Activated CD4-positive, CD25-positive, alpha-beta regulatory T cell (primary cell): Measurements from ENCODE around the gene DHX38.
"Not testable (repeated sequence)": the region's sequence is repeated elsewhere in the genome, so short reads cannot be mapped to it uniquely, and the experiment has no call there.

Experiments
- DNase-seq, 4 experiments: peaks; one replicate each; lab custom pipeline; 2025; lab: John Stamatoyannopoulos, UW

Gene DHX38

GRCh38 chr16:72093448-72094265 is at the start of gene DHX38, which contains the start of gene TXNL4B:
TSS of gene DHX38 (plus strand) at chr16:72093847. CDS start at chr16:72096158, 2,311 bp downstream.
TSS of gene TXNL4B (minus strand) at chr16:72093620. CDS start at chr16:72090749, 2,871 bp downstream.
- DNase-seq = peak; percentile 67 to 81 (median 76)

DNA sequence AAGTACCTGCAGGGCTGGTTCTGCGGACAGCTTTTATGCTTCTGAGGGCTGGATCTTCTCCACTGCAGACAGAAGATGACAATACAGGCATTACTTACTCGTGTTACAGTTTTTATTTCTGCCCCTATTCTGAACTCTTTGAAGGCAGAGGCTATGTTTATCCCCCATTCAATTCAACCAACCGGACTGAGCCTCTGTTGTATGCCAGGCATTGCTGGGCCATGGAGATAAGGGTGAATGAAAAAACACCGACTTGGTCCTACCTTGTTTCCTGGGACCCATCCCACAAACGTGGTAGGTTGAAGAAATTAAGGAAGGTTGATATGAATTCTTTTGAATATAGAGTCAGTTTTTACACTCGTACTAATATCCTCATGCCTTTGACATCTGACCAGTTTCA is 49.4 kb upstream of the DHX38 start:
- DNase-seq = no peak

GRCh38 chr16:72044825-72045359 is 48.8 kb upstream of the DHX38 start:
- no peak for DNase-seq

- DNase-seq = no peak
Observed at GRCh38 chr16:72049110-72049509, 44.5 kb upstream of the DHX38 start.

DNA sequence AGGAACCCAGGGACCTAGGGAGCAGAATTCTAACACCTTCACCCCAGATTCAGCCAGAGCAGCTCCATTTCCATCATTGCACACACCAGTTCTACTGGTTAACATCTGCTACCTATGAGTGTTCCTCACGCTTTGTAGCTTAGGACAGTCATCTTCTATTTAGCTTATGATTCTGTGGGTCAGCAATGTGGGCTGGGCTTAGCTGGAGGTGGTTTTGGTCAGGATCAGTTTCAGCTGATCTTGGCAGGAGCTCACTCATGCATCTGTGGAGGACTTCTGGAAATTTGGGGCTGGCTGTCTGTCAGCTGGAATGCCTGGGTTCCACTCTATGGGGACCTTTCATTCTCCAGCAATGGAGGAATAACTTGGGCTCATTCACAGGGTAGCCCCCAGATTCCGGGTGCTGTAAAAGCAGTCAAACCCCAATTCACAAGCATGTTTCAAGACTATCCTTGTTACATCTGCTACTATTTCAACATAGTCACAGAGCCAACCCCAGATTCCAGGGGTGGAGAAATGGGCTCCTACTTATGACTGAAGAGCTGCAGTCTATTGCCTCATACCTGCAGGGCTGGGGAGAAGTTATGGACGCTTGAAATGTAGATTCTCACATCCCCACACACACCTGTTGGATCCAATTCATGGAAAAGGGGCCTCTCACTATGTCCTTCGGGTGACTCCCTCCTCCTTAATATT is 42.7 kb upstream of the DHX38 start:
- DNase-seq = no peak

- DNase-seq = no peak
Observed at GRCh38 chr16:72051818-72052217, 41.8 kb upstream of the DHX38 start.

GRCh38 chr16:72054254-72054847 is 39.3 kb upstream of the DHX38 start, which contains the start of gene HP:
TSS of gene HP (plus strand) at chr16:72054505. CDS start at chr16:72054653, 148 bp downstream.
- not testable (repeated sequence) for DNase-seq

GRCh38 chr16:72055911-72056310 is 37.7 kb upstream of the DHX38 start:
- no peak for DNase-seq

DNA sequence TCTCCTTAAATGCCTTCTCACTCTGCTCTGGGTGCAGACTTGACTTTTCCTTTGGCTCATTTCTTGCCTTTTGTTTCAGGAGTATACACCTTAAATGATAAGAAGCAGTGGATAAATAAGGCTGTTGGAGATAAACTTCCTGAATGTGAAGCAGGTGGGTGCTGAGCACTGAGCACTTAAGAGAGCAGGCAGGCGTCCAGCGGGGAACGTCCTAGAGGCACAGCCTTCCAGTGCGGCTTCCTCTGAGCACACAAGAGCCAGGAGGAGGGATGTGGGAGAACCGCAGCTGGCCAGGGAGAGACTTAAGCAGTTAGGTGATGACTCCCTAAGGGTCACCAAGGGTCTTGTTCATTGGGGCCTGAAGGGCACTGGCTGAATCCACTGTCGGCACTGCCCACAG is 36.3 kb upstream of the DHX38 start:
- DNase-seq = not testable (repeated sequence)

- not testable (repeated sequence) for DNase-seq
Observed at GRCh38 chr16:72059060-72059459, 34.6 kb upstream of the DHX38 start.

- DNase-seq = no peak
Observed at GRCh38 chr16:72060405-72060804, 33.2 kb upstream of the DHX38 start.

DNA sequence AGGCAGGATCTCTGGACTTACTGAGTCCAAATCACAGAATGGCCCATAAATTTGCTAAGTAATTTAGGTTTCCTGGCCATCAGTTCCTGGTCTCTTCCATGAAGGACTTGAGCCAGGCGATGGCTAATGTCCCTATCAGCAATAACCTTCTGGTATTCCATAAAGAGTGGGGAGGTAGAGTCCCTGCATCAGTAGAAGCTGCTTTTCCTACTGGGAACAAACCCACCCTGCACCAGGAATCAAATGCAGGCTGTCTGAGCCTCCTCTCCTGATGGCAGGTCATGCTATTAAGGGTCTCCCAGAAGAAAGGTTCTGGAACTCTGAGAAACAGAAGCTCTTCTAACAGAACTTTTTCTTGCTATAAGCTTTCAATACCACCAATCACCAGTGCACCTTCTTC is 32.1 kb upstream of the DHX38 start:
- DNase-seq = no peak

DNA sequence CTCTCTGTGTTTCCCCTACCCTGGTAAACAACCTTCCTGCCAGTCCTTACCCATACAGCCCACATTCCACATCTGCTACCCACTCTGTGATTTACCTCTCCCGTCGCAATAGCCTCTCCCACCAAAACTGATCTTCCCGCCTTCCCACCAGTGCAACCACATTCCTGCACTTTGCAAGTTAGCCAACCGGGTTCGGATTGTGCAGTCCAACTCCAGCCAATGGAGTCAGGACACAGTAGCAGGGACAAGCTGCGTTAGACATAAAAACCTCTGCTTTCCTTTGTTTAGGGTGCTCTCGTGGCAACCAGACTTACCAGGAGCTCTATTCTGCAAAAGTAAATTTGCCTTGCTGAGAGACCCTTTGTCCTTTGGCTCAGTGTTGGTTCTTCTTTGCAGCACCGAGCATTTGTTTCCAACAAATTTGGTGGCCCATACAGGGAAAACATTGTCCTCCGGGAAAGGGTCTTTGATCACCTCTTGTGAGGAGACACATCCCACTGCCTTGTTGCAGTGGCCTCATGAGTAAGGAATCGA is 29.2 kb upstream of the DHX38 start:
- DNase-seq = no peak

DNA sequence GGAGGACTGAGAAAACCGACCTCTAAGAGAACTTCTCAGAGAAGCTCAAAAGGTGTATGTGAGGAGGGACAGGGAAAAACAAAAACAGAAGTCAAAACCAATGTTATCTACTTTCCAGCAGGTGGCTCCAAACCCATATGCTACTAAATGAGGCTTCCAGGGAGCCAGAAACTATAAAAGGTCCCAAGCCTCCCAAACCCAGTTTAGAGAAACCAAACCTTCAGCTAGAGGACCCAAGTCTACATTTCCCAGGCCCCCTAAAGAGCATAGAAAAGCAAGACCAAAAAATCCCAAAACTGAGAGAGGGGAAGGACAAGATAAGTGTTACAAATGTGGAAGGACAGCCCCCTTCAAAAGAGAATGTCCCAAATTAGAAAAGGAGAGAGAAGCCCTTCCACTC is 26.9 kb upstream of the DHX38 start:
- no peak for DNase-seq

- DNase-seq = no peak
Observed at GRCh38 chr16:72068930-72069329, 24.7 kb upstream of the DHX38 start.

DNA sequence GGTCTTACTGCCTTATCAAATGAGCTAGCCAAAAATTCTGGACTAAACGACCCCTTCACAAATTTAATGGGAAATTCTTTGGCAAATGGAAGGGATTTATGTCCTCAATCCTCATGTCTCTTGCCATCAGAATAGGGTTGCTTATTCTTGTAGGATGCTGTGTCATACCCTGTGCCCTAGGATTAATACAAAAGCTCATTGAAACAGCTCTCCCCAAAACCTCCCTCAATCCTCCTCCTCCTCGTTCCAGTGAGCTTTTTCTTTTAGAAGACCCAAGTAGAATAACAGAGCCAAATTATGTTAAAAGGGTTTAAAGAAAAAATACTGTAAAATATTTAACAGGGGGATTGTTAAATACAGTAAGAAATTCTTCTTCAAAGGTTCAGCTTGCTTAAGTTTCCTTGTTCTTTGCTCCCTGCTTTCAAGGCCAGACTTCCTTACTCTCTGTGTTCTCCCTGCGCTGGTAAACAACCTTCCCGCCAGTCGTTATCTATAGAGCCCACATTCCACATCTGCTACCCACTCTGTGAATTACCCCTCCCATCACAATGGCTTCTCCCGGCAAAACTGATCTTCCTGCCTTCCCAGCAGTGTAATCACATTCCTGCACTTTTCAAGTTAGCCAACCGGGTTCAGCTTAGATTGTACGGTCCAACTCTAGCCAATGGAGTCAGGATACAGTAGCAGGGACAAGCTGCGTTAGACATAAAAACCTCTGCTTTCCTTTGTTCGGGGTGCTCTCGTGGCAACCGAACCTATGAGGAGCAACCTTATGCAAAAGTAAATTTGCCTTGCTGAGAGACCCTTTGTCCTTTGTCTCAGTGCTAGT is 20.9 kb upstream of the DHX38 start:
- no peak for DNase-seq

- no peak for DNase-seq
Observed at GRCh38 chr16:72073560-72074230, 20.0 kb upstream of the DHX38 start.

- DNase-seq = not testable (repeated sequence)
Observed at GRCh38 chr16:72075067-72075466, 18.6 kb upstream of the DHX38 start.

- DNase-seq = not testable (repeated sequence)
Observed at GRCh38 chr16:72076991-72077706, 16.5 kb upstream of the DHX38 start.
